Immature natural killer cell (primary cell): ENCODE data around the gene OR5K1. TPM values are rescaled to one million over a fixed set of nuclear protein-coding genes. Genes with fewer than 3 reads are reported as not detected.

ENCODE experiments used
- polyA plus RNA-seq, 3 donors: library from polyadenylated mRNA; unstranded; fragments of 300-500 nt; fragmentation: Illumina TruSeq; gene quantifications; one replicate each; pipeline ENCODE4 v1.2.3, GENCODE V29; 2021

Gene OR5K1
- polyA plus RNA-seq, 3 donors from 2014 or later, result not detected

Other genes starting within 250 kb of the OR5K1 start
- not detected for gene OR5H6, start 199.0 kb upstream of the OR5K1 start, polyA plus RNA-seq
- not detected for gene OR5H2, start 180.7 kb upstream of the OR5K1 start, polyA plus RNA-seq
- gene OR5K4, start 109.3 kb upstream of the OR5K1 start, polyA plus RNA-seq, result not detected
- gene OR5K3, start 72.5 kb upstream of the OR5K1 start, polyA plus RNA-seq, result not detected
- gene OR5K2, start 34.5 kb downstream of the OR5K1 start, polyA plus RNA-seq, result not detected
- 100 to 1,000 TPM in 2 of 3 donors, 10 to 100 TPM in 1; 85.9 to 141 (median 115) TPM for gene CLDND1, start 59.7 kb downstream of the OR5K1 start, polyA plus RNA-seq
- gene GPR15, start 68.8 kb downstream of the OR5K1 start, polyA plus RNA-seq, result 1 to 10 TPM in 1 of 3 donors, under 1 TPM in 1, not detected in 1; 0.45 to 1.2 TPM
- 1 to 10 TPM in 2 of 3 donors, not detected in 1; 2.4 to 4.4 TPM for gene CPOX, start 130.4 kb downstream of the OR5K1 start, polyA plus RNA-seq